SK-N-SH treated with all-trans-retinoic acid at 6 μM for 48 hours (cell line): ENCODE data around the gene RIIAD1.
A peak's percentile ranks its signal among the peaks of the same experiment; 100 is the strongest.

ENCODE experiments used
- ATAC-seq: fragments of 200-7000 bp; cut with Tn5 transposase; 3 replicates; pipeline ENCODE4 v1.9.1; 2020; ENCODE audit warnings: mild to moderate bottlenecking, moderate library complexity
- BACH2 ChIP-seq: fragments of 250-450 bp; sonication (Bioruptor Pico); IDR thresholded peaks from 2 replicates; pipeline ENCODE4 v1.9.0; 2021; ENCODE audit warnings: mild to moderate bottlenecking, borderline replicate concordance
- CSDC2 ChIP-seq: fragments of 250-450 bp; sonication (Bioruptor Pico); IDR thresholded peaks from 2 replicates; pipeline ENCODE4 v1.5.0; 2020; ENCODE audit warnings: mild to moderate bottlenecking, moderate library complexity
- ESRRG ChIP-seq: fragments of 250-450 bp; sonication (Bioruptor Pico); IDR thresholded peaks from 2 replicates; pipeline ENCODE4 v1.6.1; 2021; ENCODE audit warnings: mild to moderate bottlenecking
- GLIS3 ChIP-seq: fragments of 250-450 bp; sonication (Bioruptor Pico); IDR thresholded peaks from 2 replicates; pipeline ENCODE4 v1.5.0; 2020; ENCODE audit warnings: mild to moderate bottlenecking, moderate library complexity
- OSR1 ChIP-seq: fragments of 250-450 bp; sonication (Bioruptor Pico); IDR thresholded peaks from 2 replicates; pipeline ENCODE4 v1.8.0; 2022; ENCODE audit warnings: moderate library complexity, mild to moderate bottlenecking, inconsistent platforms
- PPARA ChIP-seq: fragments of 250-450 bp; sonication (Bioruptor Pico); IDR thresholded peaks from 2 replicates; pipeline ENCODE4 v1.5.0; 2020; ENCODE audit warnings: mild to moderate bottlenecking, borderline replicate concordance
- RARB ChIP-seq: fragments of 250-450 bp; sonication (Bioruptor Pico); IDR thresholded peaks from 2 replicates; pipeline ENCODE4 v1.8.0; 2021; ENCODE audit warnings: mild to moderate bottlenecking, moderate library complexity
- TCF4 ChIP-seq: fragments of 250-450 bp; sonication (Bioruptor Pico); IDR thresholded peaks from 2 replicates; pipeline ENCODE4 v1.8.0; 2021; ENCODE audit warnings: mild to moderate bottlenecking, moderate library complexity, borderline replicate concordance
- TOX ChIP-seq: fragments of 250-450 bp; sonication (Bioruptor Pico); IDR thresholded peaks from 2 replicates; pipeline ENCODE4 v1.8.0; 2021; ENCODE audit warnings: mild to moderate bottlenecking, moderate library complexity, borderline replicate concordance
- ZC3H10 ChIP-seq: fragments of 250-450 bp; sonication (Bioruptor Pico); IDR thresholded peaks from 2 replicates; pipeline ENCODE4 v1.5.1; 2021; ENCODE audit warnings: mild to moderate bottlenecking, moderate library complexity
- ZFP3 ChIP-seq: fragments of 250-450 bp; sonication (Bioruptor Pico); IDR thresholded peaks from 2 replicates; pipeline ENCODE4 v1.5.0; 2020; ENCODE audit warnings: mild to moderate bottlenecking, moderate library complexity
- ZFP30 ChIP-seq: fragments of 450-650 bp; formaldehyde crosslinking; IDR thresholded peaks from 2 replicates; pipeline ENCODE4 v1.5.0; 2022; ENCODE audit warnings: mild to moderate bottlenecking, moderate library complexity
- ZNF565 ChIP-seq: fragments of 450-650 bp; formaldehyde crosslinking; conservative IDR thresholded peaks from 2 replicates; pipeline ENCODE4 v1.5.0; 2020; ENCODE audit warnings: low read depth, mild to moderate bottlenecking, moderate library complexity
- ZNF70 ChIP-seq: fragments of 450-650 bp; formaldehyde crosslinking; IDR thresholded peaks from 2 replicates; pipeline ENCODE4 v1.5.0; 2020; ENCODE audit warnings: mild to moderate bottlenecking, moderate library complexity
- ZNF8 ChIP-seq: fragments of 450-650 bp; formaldehyde crosslinking; IDR thresholded peaks from 2 replicates; pipeline ENCODE4 v1.5.0; 2020; ENCODE audit warnings: mild to moderate bottlenecking, moderate library complexity
- TF ChIP-seq, protein P1 (sequence below): fragments of 250-450 bp; sonication (Bioruptor Pico); IDR thresholded peaks from 2 replicates; pipeline ENCODE4 v1.5.1; 2021; ENCODE audit warnings: mild to moderate bottlenecking, moderate library complexity
- TF ChIP-seq, protein P2 (sequence below): fragments of 250-450 bp; sonication (Bioruptor Pico); IDR thresholded peaks from 2 replicates; pipeline ENCODE4 v1.5.1; 2020; ENCODE audit warnings: low read depth, mild to moderate bottlenecking, moderate library complexity
- TF ChIP-seq, protein P3 (sequence below): fragments of 250-450 bp; sonication (Bioruptor Pico); IDR thresholded peaks from 2 replicates; pipeline ENCODE4 v1.8.0; 2021; ENCODE audit warnings: low read depth, mild to moderate bottlenecking, moderate library complexity, borderline replicate concordance

Gene RIIAD1

DNA sequence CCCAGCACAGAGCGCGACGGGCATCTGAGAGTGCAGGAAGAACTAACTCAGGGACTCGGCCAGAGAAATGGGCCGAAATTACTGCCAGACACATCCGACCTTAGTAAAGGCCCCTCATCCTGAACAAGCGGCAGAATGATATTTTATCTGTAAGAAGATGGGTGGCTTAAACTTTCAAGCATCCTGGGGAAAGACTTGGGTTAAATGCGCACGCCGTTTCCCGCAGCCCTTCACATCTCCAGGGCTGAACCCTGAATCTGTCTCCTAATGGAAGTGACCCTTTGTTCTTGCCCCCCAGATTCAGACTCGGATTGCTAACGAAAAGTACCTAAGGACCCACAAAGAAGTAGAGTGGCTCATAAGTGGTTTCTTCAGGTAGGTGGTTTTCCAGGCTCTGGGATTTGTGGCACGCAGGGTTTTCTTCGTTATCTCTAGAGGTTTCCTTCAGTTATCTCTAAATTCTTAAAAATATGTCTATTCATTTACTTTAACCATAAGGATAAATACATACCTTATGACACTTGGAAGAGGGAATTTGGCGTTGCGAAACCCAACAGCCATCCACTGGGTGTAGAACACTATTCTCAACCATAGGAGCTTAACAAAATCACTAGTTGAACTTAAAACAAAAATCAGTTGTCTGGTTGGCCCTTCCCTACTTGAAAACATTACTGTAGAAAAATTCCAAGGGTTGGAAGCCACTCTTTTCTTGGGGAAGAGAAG lies 627 bp downstream of the RIIAD1 start:
- no peak for TF ChIP-seq ZFP30
- TF ChIP-seq TCF4 = no peak
- TF ChIP-seq ZC3H10 (CRISPR knock-in tag) = no peak
- TF ChIP-seq ZNF565 (CRISPR knock-in tag) = no peak
- TF ChIP-seq, protein P1, sequence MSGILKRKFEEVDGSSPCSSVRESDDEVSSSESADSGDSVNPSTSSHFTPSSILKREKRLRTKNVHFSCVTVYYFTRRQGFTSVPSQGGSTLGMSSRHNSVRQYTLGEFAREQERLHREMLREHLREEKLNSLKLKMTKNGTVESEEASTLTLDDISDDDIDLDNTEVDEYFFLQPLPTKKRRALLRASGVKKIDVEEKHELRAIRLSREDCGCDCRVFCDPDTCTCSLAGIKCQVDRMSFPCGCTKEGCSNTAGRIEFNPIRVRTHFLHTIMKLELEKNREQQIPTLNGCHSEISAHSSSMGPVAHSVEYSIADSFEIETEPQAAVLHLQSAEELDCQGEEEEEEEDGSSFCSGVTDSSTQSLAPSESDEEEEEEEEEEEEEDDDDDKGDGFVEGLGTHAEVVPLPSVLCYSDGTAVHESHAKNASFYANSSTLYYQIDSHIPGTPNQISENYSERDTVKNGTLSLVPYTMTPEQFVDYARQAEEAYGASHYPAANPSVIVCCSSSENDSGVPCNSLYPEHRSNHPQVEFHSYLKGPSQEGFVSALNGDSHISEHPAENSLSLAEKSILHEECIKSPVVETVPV = no peak
- TF ChIP-seq BACH2 (CRISPR knock-in tag) = no peak
- TF ChIP-seq ZNF70 (CRISPR knock-in tag) = no peak
- TF ChIP-seq, protein P2, sequence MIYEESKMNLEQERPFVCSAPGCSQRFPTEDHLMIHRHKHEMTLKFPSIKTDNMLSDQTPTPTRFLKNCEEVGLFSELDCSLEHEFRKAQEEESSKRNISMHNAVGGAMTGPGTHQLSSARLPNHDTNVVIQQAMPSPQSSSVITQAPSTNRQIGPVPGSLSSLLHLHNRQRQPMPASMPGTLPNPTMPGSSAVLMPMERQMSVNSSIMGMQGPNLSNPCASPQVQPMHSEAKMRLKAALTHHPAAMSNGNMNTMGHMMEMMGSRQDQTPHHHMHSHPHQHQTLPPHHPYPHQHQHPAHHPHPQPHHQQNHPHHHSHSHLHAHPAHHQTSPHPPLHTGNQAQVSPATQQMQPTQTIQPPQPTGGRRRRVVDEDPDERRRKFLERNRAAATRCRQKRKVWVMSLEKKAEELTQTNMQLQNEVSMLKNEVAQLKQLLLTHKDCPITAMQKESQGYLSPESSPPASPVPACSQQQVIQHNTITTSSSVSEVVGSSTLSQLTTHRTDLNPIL = no peak
- ATAC-seq = no peak

DNA sequence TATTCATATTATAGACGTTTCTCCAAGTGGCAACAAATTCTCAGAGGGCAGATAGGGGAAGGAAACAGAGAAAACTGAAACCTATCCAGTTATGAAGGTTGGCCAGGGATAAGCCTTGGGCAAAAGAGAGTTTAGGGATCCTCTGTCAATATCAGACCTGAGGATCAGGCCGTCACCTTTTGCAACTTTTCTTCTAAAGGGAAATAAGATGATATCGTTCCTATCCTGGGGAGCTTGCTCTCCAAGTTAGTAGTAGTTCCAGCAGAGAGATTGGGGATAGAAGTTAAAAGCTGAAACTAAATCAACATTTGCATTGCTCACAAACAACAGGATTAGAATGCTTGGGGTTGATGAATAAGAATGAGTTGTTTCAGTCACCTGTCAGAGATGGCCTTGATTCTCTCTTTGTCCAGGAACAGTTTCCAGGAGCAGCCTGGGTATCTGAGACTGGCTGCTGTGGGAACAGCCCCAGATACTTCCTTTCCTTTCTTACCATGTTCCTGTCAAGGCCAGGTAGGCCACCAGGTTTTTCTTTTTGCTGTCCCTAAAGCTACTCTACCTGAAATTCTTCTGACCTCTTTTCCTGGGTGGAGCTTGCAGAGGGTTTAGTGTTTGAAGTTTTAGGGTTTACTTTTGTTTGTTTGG lies 2.5 kb downstream of the RIIAD1 start:
- TF ChIP-seq ZC3H10 (CRISPR knock-in tag) (no peak), RARB (no peak), TCF4 (no peak), ZFP30 (no peak), PPARA (CRISPR knock-in tag) (no peak), CSDC2 (CRISPR knock-in tag) (no peak), ZFP3 (CRISPR knock-in tag) (no peak), TOX (CRISPR knock-in tag) (no peak), ESRRG (CRISPR knock-in tag) (no peak), GLIS3 (no peak), OSR1 (CRISPR knock-in tag) (no peak), ZNF70 (CRISPR knock-in tag) (no peak)
- TF ChIP-seq, protein P2 = no peak
- TF ChIP-seq, protein P1 = no peak
- TF ChIP-seq, protein P3, sequence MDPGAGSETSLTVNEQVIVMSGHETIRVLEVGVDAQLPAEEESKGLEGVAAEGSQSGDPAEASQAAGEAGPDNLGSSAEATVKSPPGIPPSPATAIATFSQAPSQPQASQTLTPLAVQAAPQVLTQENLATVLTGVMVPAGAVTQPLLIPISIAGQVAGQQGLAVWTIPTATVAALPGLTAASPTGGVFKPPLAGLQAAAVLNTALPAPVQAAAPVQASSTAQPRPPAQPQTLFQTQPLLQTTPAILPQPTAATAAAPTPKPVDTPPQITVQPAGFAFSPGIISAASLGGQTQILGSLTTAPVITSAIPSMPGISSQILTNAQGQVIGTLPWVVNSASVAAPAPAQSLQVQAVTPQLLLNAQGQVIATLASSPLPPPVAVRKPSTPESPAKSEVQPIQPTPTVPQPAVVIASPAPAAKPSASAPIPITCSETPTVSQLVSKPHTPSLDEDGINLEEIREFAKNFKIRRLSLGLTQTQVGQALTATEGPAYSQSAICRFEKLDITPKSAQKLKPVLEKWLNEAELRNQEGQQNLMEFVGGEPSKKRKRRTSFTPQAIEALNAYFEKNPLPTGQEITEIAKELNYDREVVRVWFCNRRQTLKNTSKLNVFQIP (CRISPR knock-in tag) = no peak
- no peak for ATAC-seq

DNA sequence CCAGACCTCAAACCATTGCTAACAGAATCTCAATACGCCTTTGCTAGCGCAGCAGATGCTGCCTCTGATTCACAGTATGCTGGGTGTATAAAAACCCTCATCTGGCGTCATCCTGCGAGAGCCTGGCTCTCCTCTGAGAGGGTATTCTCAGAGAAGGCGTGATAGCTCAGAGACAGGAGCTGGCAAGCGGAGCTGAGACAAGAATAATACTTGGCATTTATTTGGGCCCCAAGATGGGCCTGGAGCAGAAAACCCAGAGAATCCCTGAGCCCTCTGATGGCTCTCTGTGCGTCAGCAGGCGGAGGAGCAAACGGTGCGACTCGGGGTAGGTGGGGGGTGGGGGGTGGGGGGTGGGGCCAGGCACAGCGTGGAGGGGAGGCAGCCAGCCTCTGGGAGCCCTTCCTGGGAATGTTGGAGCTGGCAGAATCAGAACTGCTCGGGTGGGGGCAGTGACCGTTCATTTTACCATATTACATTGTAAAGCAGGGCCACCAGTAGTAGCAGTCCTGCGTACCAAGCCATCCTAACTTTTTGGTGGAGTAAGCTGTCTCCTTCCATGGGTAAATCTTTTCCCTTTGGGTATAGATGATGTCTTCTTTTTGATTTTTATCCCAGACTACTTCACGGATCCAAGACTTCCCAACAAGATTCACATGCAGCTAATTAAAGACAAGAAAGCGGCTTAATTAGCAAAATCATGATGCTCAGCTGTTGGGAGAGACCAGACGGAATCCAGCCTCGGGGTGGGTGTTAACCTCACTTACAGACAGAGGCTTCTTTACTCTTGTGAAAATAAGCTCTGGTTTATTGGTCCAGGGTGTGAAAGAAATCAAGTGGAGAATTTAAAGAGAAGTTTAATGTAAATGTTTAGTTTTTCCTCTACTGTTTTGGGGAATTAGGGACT lies 7.1 kb downstream of the RIIAD1 start:
- no peak for TF ChIP-seq ZFP30
- no peak for TF ChIP-seq ZC3H10 (CRISPR knock-in tag)
- TF ChIP-seq ESRRG (CRISPR knock-in tag) = no peak
- peak; percentile 91 for ATAC-seq

DNA sequence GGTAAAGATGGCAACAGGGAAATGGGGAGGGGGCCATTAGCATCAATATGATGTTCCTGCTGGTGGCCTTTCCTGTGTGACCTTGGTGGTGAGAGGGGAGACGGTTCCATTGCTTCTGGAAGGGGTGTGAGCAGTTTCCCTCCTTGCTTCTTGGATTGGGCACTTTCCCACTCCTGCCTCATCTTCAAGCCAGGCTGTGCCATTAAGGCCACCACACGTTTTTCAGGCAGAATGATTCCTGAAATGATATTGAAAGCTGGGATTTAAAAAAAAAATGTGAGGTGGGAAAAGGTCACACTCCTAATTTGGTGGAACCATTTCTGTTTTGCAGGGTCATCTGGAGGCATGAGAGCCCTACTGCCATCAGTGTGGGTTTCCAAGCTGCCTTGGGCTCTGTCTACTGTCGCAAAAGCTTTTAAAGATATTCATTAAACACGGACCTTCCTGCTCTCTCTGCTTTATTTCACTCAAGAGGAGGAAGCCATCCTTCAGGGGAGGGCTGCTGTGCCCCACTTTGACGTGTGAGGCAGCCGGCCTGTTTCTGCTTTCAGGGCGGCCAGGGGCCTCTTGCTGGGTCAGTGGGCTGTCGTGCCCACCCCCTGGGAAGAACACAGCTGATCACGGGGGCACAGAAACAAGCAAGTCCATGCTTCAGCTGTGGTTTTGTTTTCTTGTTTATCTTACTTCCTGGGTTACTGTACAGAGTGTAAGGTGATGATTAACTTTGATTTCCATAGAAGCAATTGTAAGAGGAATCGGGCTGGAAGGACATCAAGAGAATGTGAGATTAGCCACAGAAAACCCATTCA lies 8.0 kb downstream of the RIIAD1 start:
- TF ChIP-seq ZNF8 (CRISPR knock-in tag) = no peak
- TF ChIP-seq ESRRG (CRISPR knock-in tag) = no peak
- no peak for ATAC-seq
